ENCODE data around the gene RET. TPM values are rescaled to one million over a fixed set of nuclear protein-coding genes. Genes with fewer than 3 reads are reported as not detected.

The RET gene
- total RNA-seq, 1 experiment from 2014 or later = 68.0 TPM

- POLR2A ChIA-PET (ENCODE audit: low non-redundant PET) = no interaction called here
- H3K4me1 ChIP-seq (ENCODE audit: insufficient read depth, low read length, poor library complexity, severe bottlenecking) = no peaks in the 10 kb centered on the region
- BruUV-seq (replicated peaks) = no TSS peak
- no peak overlapping the region for H3K27ac ChIP-seq (ENCODE audit: low read depth, low read length, poor library complexity, severe bottlenecking)
- CTCF ChIA-PET = no interaction called here
- H3K27me3 ChIP-seq (replicated peaks; ENCODE audit: insufficient read depth, low read depth, low read length, poor library complexity) = no peaks in the 10 kb centered on the region
- no peak overlapping the region for H3K4me3 ChIP-seq (ENCODE audit: low read depth, low read length, poor library complexity, severe bottlenecking)
- intact Hi-C loops (cut with micrococcal nuclease; ENCODE audit: unreplicated experiment) = no loop called here
- no peak for TF ChIP-seq CTCF (conservative IDR thresholded peaks at IDR 0.05; ENCODE audit: low read depth, low read length)
- no peak for TF ChIP-seq EZH2 (IDR thresholded peaks at IDR 0.05; ENCODE audit: borderline replicate concordance, low read depth, low read length, poor library complexity, severe bottlenecking)
- H3K36me3 ChIP-seq (ENCODE audit: insufficient read depth, low read length, poor library complexity, severe bottlenecking) = peaks cover 17% of the 10 kb centered on the region
- no peaks in the 10 kb centered on the region for H3K9me3 ChIP-seq (ENCODE audit: low read depth, low read length, poor library complexity, severe bottlenecking)
- no peak for DNase-seq (ENCODE audit: low spot score)
Measured at GRCh38 chr10:43177595-43177994, 100.7 kb downstream of the RET start.

Other genes starting within 250 kb of the RET start
- gene CSGALNACT2, start 61.4 kb downstream of the RET start, total RNA-seq (2021) = 16.2 and 18.6 TPM in 2 replicates
- gene RASGEF1A, start 190.0 kb downstream of the RET start, total RNA-seq (2021) = 0.35 TPM in 1 of 2 replicates, not detected in the other